A172 (cell line): ENCODE results near the gene PRMT5. TPM values are rescaled to one million over a fixed set of nuclear protein-coding genes. Genes with fewer than 3 reads are reported as not detected.
"Not testable (repeated sequence)": the region's sequence is repeated elsewhere in the genome, so short reads cannot be mapped to it uniquely, and the experiment has no call there.

ENCODE experiments used
- DNase-seq: peaks from one replicate; pipeline ENCODE4 v3.0.0-alpha.2; 2015; ENCODE audit warnings: low spot score
- total RNA-seq: library from RNA; depleted of rRNA; stranded (reverse); fragments of >200 nt; shearing (Covaris generic); gene quantifications from 2 replicates; pipeline ENCODE4 v1.2.3, GENCODE V29; 2014

Gene PRMT5
- total RNA-seq, 1 experiment from 2014 or later = 181 TPM

DNA sequence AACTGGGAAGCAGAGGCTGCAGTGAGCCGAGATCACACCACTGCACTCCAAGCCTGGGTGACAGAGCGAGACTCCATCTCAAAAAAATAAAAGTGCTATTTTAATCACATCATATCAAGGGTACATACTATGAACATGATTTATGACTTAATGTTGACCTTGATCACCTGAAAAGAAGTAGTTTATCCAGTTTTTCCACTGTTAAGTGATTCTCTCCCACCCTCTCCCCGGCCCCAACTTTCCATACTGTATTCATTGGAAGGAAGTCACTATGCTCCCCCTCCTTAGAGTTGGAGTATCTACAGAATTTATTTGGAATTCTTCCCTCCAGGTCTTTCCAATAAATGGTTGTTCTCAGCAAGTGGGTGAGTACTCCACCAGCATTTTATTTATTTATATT lies 3.0 kb upstream of the PRMT5 start:
- no peak for DNase-seq

DNA sequence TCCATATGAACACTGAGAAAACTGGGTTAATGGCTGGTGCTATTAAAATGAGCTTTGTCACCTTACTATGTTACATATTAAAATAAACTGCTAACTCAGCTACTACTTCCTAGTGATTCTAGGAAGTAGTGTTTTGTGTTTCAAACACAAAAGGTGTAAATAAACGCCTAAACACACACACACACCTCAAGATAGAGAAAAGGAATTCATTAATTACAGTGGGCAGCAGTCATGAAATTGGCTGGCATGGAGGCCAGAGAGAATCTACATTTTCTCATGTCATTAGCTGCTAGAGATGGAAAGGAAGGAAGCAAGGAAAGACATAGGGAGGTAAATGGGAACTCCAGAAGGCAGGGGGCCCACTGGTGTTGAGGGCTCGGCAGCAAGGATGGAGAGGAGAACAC lies 787 bp upstream of the PRMT5 start:
- DNase-seq = no peak

DNA sequence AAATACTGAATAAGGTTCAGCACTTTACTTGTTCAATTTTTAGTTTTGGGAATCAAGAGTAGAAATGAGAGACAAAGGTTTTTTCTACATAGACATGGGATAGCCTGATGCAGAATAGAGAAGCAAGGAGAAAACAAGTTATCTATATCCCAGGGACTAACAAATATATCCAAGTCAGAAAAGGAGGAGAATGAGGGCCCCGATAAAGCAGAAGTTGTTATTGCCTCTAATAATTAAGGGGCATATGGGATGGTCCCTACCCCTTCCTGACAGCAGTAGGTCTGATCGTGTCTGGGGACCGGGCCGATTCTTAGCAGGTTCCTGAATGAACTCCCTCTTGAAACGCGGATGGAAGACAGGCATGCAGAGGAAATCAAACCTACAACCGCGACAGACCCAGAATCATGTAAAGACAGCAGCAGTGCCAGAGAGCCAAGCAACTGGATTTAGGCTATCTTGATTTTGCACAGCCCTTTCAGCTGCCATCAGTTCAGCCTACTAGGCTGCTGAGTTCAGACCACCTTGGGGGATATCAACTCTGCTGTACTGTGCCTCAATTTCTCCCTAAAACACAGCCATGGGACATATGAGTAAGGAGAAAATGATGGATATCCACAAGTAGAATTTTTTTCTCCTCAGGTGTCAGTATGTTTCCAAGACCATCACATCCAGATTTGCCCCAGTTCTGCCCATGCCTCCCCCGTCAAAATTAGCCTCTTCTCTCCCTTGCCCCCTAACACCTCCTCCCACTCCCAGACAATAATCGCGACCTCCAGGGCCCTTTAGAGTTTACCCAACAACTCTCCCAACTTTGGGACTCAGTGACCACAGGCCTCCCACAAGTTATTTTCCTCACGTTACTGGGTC lies 706 bp downstream of the PRMT5 start:
- DNase-seq = no peak

DNA sequence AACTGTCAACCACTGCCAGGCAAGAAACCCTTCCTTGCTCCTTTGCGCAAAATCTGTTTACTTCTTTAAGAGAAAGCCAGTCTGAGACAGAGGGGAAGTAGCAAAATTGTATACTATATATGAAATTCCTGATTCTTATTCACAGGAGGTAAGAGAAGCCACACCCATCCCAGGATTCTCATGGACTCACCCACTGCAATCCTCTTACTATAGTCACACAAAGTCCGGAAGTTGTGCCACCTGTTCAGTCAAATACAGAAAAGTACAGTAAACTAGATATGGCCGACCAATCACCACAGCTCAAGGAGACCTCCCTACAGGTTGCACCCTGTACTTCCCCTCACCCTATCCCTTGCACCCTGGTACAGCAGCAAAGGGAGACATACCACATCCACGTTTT lies 2.9 kb downstream of the PRMT5 start:
- DNase-seq = peak; percentile 54

DNA sequence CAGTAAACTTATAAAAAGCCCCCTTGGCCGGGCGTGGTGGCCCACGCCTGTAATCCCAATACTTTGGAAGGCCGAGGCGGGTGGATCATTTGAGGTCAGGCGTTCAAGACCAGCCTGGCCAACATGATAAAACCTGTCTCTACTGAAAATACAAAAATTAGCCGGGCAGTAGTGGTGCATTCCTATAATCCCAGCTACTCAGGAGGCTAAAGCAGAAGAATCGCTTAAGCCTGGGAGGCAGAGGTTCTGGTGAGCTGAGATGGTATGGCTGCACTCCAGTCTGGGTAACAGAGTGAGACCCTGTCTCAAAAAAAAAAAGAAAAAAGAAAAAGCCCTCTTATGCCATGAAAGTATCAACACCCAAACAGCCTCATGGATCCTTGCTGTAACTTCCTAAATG lies 3.7 kb downstream of the PRMT5 start:
- DNase-seq = no peak

DNA sequence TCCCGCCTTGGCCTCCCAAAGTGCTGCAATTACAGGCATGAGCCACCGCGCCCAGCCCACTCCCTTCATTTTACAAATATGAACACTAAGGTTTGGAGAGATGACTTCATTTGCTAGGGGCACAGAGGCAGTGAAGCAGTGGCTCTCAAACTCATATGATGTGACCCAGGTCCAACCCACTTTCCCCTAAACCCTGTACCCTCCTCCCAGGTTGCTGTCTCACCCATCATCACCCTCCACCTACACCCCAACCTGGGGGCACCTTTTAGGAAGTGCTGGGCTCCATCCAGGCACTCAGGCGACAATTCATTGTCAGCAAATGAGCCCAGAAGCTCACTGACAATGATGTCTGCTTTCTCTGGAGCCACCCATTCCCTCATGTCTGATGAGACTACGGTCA lies 5.4 kb downstream of the PRMT5 start:
- DNase-seq = no peak

DNA sequence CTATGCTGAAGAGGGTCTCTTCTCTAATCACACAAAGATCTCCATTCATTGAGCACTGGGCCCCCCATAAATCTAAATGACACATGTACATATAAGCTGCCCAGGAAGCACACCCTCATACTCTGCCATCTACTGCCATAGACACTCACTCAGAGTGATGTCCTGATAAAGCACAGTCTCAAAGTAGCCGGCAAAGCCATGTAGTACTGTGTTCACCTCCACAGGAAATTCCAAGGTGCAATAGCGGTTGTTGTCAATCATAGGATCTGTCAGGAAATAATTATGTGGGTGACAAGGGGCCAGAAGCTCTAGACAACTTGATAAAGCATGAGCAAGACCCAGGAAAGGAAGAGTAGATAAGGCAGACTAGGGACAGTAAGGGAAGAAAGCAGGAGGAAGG lies 6.9 kb downstream of the PRMT5 start:
- no peak for DNase-seq

DNA sequence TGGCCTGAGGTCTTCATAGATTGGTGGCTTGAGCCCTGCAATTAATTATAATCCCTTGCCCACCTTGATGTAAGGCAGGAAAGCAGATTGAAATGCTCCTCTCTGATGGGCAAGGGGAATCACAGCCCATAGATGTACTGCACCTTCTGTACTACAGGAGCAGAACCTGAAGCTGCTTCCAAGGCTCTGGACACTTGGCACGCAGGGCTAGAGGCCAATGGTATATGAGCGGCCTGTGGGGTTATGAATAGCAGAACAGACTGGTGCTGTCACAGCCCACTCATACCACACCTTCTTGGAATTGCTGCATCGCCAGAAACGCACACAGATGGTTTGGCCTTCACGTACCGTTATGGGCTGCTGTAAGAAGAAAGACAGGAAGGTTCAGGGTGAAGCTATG lies 8.5 kb downstream of the PRMT5 start:
- no peak for DNase-seq

DNA sequence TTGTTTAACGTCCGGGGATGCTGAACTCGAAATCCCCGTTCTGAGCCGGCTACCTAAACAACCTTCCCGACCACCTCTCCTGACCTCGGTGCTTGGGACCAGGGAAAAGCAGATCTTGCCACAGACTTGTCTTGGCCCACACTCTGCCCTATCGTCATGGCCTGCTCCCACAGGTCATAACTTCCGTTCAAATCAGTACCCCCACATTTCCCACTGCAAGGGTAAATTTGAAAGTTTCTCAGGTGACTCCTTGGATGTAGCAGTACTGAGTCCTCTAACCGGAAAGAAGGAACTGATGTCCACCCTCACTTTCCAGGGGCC lies 9.6 kb downstream of the PRMT5 start:
- DNase-seq = no peak

DNA sequence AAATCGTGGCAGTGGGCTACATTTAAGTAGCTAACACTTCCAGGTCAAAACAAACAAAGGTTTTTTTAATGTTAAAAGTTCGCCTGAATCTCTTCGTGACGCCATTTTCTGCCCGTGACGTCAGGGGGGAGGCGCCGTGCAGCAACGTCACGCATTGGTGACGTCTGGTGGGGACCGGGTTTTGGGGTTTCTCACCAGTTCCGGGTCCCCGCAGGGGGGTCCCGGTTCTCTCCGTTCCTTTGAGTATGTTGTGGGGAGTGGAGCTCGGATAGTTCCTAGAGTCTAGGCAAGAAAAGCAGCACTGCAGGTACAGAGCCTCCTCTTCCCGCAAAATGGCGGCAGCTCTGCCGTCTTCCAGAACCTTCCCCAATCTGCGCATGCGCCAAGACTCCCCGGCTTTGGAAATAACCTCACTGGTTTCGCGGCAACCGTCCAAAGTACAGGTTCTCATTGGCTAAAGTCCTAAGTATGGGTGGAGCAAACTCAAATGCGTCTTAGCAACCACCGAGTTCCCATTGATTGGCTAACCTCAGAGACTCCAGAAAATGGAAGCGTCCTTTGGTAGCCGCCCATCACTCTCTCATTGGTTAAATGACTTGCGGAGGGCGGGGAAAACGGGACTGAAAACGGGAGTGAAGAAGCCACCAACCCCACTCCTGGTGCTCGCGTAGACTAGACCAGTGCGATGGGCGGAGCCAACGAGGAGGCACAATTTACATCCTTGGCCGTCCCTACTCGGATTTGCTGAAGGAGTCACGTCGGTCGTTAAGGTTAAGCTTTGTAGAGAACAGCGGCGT lies 10.2 kb downstream of the PRMT5 start, which contains the start of gene RBM23:
TSS of gene RBM23 (minus strand) at position 346 of the 797 bp plus-strand sequence.
- DNase-seq = peak; percentile 98

DNA sequence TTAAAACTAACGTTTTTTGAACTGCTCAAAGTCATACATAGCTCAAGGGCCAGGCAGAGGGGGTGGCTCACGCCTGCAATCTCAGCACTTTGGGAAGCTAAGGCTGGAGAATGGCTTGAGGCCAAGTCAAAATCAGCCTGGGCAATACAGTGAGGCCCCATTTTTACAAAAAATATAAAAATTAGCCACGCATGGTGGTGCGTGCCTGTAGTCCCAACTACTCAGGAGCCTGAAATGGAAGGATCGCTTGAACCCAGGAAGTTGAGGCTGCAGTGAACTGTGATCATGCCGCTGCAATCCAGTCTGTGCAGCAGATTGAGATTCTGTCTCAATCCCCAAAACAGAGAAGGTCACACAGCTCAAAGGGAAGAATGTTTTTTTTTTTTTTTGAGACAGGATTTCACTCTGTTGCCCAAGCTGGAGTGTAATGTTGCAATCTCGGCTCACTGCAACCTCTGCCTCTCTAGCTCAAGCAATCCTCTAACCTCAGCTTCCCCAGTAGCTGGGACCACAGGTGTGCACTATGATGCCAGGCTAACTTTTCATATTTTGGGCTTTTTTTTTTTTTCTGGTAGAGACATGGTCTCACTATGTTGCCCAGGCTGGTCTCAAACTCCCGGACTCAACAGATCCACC lies 13.2 kb downstream of the PRMT5 start:
- no peak for DNase-seq

DNA sequence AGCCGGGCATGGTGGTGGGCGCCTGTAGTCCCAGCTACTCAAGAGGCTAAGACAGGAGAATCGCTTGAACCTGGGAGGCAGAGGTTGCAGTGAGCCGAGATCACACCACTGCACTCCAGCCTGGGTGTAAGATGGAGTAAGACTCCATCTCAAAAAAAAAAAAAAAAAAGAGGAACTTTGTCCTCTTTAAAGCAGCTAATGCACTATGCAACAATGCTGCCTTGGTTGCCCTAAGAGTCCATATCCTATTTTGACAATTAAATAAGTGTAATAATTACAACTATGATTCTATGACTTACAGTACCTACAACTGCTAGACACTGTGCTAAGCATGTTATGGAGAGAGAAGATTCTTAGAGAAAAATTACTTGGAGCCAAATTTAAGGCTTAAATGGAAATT lies 14.3 kb downstream of the PRMT5 start:
- not testable (repeated sequence) for DNase-seq

DNA sequence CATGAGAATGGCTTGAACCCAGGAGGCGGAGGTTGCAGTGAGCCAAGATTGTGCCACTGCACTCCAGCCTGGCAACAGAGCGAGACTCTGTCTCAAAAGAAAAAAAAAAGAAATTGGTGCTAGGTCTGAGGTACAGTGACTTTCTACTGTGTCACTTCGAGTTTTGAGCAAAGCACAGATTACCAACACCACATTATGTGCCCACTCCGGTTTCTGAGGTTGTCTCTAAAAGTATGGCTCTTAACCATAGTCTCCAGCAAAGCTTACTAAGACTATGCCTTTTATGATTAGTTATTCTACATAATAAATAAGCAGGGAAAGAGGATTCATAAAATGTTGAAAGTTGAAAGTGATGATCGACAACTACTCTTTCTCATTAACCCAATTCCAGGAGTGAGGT lies 18.3 kb downstream of the PRMT5 start:
- no peak for DNase-seq

DNA sequence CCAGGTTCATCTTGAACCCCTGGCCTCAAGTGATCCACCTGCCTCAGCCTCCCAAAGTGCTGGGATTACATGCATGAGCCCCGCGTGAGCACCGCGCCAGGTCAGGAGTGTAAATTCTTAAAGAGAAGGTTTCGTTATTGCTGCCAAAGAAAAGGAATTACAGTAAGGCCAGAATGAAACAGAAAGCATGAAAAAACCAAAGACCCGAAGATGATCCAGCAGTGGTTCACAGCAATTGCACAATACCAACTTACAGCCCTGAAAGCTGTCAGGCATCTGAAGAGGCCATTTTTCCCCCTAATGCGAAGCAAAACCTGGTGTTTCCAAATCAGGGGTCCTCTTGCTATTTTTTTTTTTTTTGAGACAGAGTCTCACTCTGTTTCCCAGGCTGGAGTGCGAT lies 20.6 kb downstream of the PRMT5 start:
- no peak for DNase-seq

DNA sequence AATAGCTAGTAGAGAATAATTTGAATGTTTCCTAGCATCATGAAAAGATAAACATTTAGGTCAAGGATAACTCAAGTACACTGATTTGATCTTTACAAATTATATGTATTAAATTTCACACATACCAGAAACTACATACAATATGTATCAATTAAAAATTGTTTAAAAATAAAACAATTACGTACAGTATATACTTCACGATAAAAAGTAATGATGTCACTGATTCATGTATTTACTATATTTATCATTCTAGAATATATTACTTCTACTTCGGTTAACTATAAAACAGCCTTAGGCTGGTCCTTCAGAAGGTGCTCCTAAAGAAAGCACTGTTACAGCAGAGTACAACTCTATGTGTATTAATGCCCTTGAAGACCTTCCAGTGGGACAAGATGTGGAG lies 21.7 kb downstream of the PRMT5 start:
- no peak for DNase-seq

DNA sequence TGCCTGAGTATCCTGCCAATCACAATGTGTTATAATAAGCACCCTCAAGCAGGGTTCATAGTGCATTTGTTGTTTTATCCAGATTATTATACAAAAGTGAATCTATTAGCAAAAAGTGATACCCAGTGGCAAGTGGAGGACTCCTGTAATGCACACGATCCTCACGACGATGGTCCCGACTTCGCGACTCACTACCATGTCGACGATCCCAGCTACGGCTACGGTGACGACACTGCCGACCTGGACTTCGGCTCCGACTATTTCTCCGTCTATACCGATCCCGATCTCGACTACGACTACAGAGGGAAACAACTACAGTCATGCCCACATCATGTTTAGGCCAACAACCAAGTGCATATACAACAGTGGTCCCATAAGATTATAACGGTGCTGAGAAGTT lies 23.1 kb downstream of the PRMT5 start:
- DNase-seq = no peak

DNA sequence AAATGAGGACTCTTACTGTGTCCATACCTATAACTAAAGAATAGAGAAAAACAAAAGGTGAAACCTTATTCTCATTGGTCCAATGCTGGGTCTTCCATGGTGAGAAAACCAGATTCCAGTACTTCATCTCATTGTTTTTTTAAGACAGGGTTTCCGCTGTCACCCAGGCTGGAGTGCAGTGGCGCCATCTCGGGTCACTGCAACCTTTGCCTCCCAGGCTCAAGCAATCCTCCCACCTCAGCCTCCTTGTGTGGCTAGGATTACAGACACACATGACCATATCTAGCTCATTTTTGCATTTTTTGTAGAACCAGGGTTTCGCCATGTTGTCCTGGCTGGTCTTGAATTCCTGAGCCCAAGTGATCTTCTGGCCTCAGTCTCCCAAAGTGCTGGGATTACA lies 23.5 kb downstream of the PRMT5 start:
- DNase-seq = no peak

DNA sequence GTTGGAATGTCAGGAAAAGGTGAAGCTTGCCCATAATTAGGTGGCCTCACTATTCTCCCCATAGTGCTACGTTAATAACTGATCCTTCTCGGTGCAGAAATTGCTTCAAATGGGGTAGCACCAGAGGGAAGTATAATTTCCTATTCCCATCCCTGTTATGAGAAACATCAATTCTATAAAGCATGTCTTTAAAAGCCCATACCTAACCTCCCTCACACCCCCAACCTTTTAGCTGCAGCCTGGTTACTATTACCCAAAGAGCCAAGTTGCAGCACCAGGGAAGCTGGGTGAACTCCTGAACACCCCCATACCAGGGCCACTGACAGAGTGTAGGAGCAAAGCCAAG lies 25.5 kb downstream of the PRMT5 start:
- DNase-seq = no peak

DNA sequence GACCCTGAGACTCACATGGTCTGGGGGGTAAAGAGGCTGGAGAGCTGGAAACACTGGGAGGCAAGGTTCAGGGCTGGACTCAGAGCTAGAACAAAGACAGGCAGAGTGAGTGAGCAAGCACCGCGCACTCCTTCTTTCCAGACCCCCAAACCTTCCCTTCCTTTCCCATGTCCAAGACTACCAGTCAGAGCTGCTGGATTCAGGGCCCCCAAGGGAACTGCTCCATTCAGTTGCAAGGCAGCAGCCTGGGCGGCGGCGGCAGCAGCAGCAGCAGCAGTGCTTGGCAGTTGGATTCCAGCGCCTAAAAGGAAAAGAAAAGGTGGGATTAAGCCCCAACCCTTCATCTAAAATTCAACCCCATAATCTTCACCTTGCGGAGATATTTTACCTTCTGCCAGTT lies 27.4 kb downstream of the PRMT5 start:
- DNase-seq = no peak

DNA sequence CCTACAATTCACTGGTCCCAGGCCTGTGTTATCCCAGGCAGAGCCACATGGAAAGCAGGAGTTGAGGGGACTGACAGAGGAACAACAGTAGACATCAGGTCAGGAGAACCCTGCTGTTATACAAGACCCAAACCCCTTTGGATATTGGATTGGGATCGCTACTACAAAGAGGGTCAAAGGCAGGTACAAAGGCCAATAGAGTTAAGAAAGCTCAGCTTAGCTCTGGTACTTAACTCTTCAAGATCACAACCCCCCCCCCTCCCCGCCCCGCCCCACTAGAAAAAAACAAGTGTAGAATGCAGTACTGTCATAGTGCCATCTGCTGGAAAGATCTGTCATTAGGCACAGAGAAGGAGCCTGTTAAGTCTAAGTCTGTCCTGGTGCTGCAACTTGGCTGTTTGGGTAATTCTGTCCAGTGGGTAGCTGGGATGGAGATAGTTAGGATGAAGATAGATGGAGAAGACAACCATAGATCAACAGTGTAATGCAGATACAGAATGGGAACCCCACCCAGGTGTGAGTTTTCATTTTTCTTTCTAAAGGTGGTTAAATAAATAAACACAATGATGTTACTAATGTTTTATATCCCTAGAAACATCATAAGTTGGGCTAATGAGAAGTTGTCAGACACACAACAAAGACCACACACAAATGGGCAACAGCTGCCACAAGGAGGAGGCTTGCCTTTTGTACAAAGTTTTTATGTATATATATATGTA lies 28.9 kb downstream of the PRMT5 start:
- peak; percentile 49 for DNase-seq

DNA sequence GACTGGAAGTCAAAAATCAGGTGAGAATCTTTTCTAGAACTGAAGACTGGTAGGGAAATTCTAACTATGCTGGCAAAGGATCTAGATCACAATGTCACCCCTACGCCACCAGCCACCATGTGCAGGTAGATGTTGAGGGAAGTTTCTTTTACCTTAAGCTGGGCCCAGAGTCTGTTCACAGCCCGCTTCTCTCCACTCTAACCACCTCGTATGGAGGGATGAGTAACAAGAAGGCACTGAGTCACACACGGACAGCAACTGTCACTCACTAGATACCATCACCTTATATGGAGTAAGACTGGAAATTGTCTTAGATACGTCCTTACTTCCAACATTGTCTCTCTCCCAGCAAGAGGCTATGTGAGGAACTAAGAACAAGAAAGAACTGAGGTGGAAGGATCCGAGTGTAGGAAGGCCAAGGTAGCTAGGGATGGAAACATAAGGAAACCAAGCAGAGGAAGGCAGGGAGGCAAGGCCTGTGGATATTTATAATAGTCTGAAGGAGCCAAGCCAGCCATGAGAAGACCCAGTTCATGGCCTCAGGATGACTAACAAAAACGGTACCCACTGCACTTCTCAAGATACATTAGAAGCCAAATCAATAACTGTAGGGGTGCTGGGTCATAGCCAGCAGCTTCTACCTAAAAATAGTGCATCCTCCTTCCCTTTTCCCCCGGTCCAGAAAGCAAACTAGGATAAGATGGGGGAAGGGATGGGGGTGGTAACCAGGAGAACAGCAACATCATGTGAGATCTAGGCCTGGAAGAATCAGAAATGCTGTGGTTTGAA lies 30.7 kb downstream of the PRMT5 start:
- peak; percentile 30 for DNase-seq
